GM12873 (cell line): ENCODE data around the gene HGFAC.

Experiments
- CTCF ChIP-seq: IDR thresholded peaks from 2 replicates; pipeline ENCODE4 v1.5.1; 2012; ENCODE audit warnings: low read depth, mild to moderate bottlenecking, moderate library complexity, low read length, control low read depth; ENCODE audit not compliant: insufficient read depth; ENCODE audit errors: missing control alignments

Gene HGFAC

GRCh38 chr4:3463556-3464348 lies 22.0 kb downstream of the HGFAC start:
- TF ChIP-seq CTCF, result no peak

GRCh38 chr4:3464349-3464905 lies 22.7 kb downstream of the HGFAC start:
- no peak for TF ChIP-seq CTCF

GRCh38 chr4:3464911-3465697 lies 23.3 kb downstream of the HGFAC start:
- no peak for TF ChIP-seq CTCF

GRCh38 chr4:3465698-3466671 lies 24.2 kb downstream of the HGFAC start:
- no peak for TF ChIP-seq CTCF

- TF ChIP-seq CTCF, result no peak
These were observed 25.2 kb downstream of the HGFAC start for GRCh38 chr4:3466691-3467600.

- TF ChIP-seq CTCF, result no peak
These were observed 25.8 kb downstream of the HGFAC start for GRCh38 chr4:3467601-3468031.
